ENCODE data around the gene BTBD10. TPM values are rescaled to one million over a fixed set of nuclear protein-coding genes. Genes with fewer than 3 reads are reported as not detected.

BTBD10 gene
- total RNA-seq, 2 experiments from 2014 or later, result 23.0 to 23.7 TPM

GRCh38 chr11:13378316-13378715 lies 84.7 kb downstream of the BTBD10 start:
- Histone ChIP-seq H3K4me3 (ENCODE audit: low read depth, low read length, poor library complexity, severe bottlenecking) (no peak overlapping the region), H3K9me2 (ENCODE audit: insufficient read depth, low read length) (no peaks in the 10 kb centered on the region), H3K4me1 (ENCODE audit: insufficient read depth, low read length, poor library complexity, severe bottlenecking) (no peaks in the 10 kb centered on the region), H4K20me1 (ENCODE audit: insufficient read depth, low read length) (no peaks in the 10 kb centered on the region), H2AFZ (ENCODE audit: low read length) (no peak overlapping the region), H3K9me3 (ENCODE audit: low read length) (no peaks in the 10 kb centered on the region), H3K79me2 (ENCODE audit: insufficient read depth, low read depth, low read length) (no peaks in the 10 kb centered on the region), H3K4me2 (ENCODE audit: low read length) (no peak overlapping the region), H3K36me3 (ENCODE audit: insufficient read depth, low read length) (no peaks in the 10 kb centered on the region), H3K27ac (ENCODE audit: low read depth, low read length, poor library complexity, severe bottlenecking) (no peak overlapping the region)
- intact Hi-C loops (cut with micrococcal nuclease; ENCODE audit: unreplicated experiment), result no loop called here
- TF ChIP-seq CTCF (conservative IDR thresholded peaks at IDR 0.05; ENCODE audit: low read length) (no peak), EZH2phosphoT487 (IDR thresholded peaks at IDR 0.05; ENCODE audit: borderline replicate concordance, low read depth, low read length) (no peak)
- no TSS peak for BruUV-seq (replicated peaks)
- no peak for DNase-seq (ENCODE audit: low spot score)
- ChIA-PET POLR2A (no interaction called here), CTCF (ENCODE audit: unreplicated experiment) (no interaction called here)

- Histone ChIP-seq H3K36me3 (ENCODE audit: insufficient read depth, low read length) (no peaks in the 10 kb centered on the region), H4K20me1 (ENCODE audit: insufficient read depth, low read length) (no peaks in the 10 kb centered on the region), H3K4me1 (ENCODE audit: insufficient read depth, low read length, poor library complexity, severe bottlenecking) (no peaks in the 10 kb centered on the region), H3K4me2 (ENCODE audit: low read length) (no peak overlapping the region), H2AFZ (ENCODE audit: low read length) (no peak overlapping the region), H3K4me3 (ENCODE audit: low read depth, low read length, poor library complexity, severe bottlenecking) (no peak overlapping the region), H3K79me2 (ENCODE audit: insufficient read depth, low read depth, low read length) (no peaks in the 10 kb centered on the region), H3K27ac (ENCODE audit: low read depth, low read length, poor library complexity, severe bottlenecking) (no peak overlapping the region), H3K9me3 (ENCODE audit: low read length) (no peaks in the 10 kb centered on the region), H3K9me2 (ENCODE audit: insufficient read depth, low read length) (no peaks in the 10 kb centered on the region)
- intact Hi-C loops (cut with micrococcal nuclease; ENCODE audit: unreplicated experiment), result no loop called here
- ChIA-PET POLR2A (no interaction called here), CTCF (ENCODE audit: unreplicated experiment) (no interaction called here)
- TF ChIP-seq CTCF (conservative IDR thresholded peaks at IDR 0.05; ENCODE audit: low read length) (no peak), EZH2phosphoT487 (IDR thresholded peaks at IDR 0.05; ENCODE audit: borderline replicate concordance, low read depth, low read length) (no peak)
- no TSS peak for BruUV-seq (replicated peaks)
- no peak for DNase-seq (ENCODE audit: low spot score)
Observed at GRCh38 chr11:13376838-13377237, 86.2 kb downstream of the BTBD10 start.

GRCh38 chr11:13376402-13376801 lies 86.6 kb downstream of the BTBD10 start:
- no peak for TF ChIP-seq CTCF (conservative IDR thresholded peaks at IDR 0.05; ENCODE audit: low read length)
- Histone ChIP-seq H3K4me3 (ENCODE audit: low read depth, low read length, poor library complexity, severe bottlenecking) (no peak overlapping the region), H3K36me3 (ENCODE audit: insufficient read depth, low read length) (no peaks in the 10 kb centered on the region), H4K20me1 (ENCODE audit: insufficient read depth, low read length) (no peaks in the 10 kb centered on the region), H3K4me1 (ENCODE audit: insufficient read depth, low read length, poor library complexity, severe bottlenecking) (no peaks in the 10 kb centered on the region), H3K4me2 (ENCODE audit: low read length) (no peak overlapping the region), H3K27ac (ENCODE audit: low read depth, low read length, poor library complexity, severe bottlenecking) (no peak overlapping the region), H2AFZ (ENCODE audit: low read length) (no peak overlapping the region), H3K9me3 (ENCODE audit: low read length) (no peaks in the 10 kb centered on the region), H3K9me2 (ENCODE audit: insufficient read depth, low read length) (no peaks in the 10 kb centered on the region), H3K79me2 (ENCODE audit: insufficient read depth, low read depth, low read length) (no peaks in the 10 kb centered on the region)
- BruUV-seq (replicated peaks), result no TSS peak
- ChIA-PET CTCF (ENCODE audit: unreplicated experiment) (no interaction called here), POLR2A (no interaction called here)
- intact Hi-C loops (cut with micrococcal nuclease; ENCODE audit: unreplicated experiment), result no loop called here
- DNase-seq (ENCODE audit: low spot score), result no peak

Data from OCI-LY7 (cell line).